Right cardiac atrium (tissue), 5 donors: ENCODE data around the gene GPR4. TPM values are rescaled to one million over a fixed set of nuclear protein-coding genes. Genes with fewer than 3 reads are reported as not detected.
"Not testable (repeated sequence)": the region's sequence is repeated elsewhere in the genome, so short reads cannot be mapped to it uniquely, and the experiment has no call there.

ENCODE experiments used
- ATAC-seq, 2 donors: fragments of 200-7000 bp; cut with Tn5 transposase; one replicate each; pipeline versions ENCODE4 v1.8.0 to v1.9.1; 2020; ENCODE audit warnings: moderate library complexity in 2 of 2, mild to moderate bottlenecking in 1 of 2
- DNase-seq, 3 donors: peaks; one replicate each; pipeline ENCODE4 v3.0.0-alpha.2; 2020
- H3K27ac ChIP-seq: one replicate; pipeline ENCODE4 v1.5.1; 2013; ENCODE audit warnings: mild to moderate bottlenecking, low read length, control low read depth, moderate library complexity
- H3K27me3 ChIP-seq: one replicate; pipeline ENCODE4 v1.6.1; 2013; ENCODE audit not compliant: control insufficient read depth, insufficient read depth
- H3K4me1 ChIP-seq: one replicate; pipeline ENCODE4 v1.6.1; 2013; ENCODE audit warnings: low read length; ENCODE audit not compliant: control insufficient read depth, insufficient read depth
- H3K4me3 ChIP-seq: one replicate; pipeline ENCODE4 v1.5.1; 2013; ENCODE audit warnings: low read length, control low read depth
- H3K9me3 ChIP-seq: one replicate; pipeline ENCODE4 v1.6.1; 2013; ENCODE audit warnings: low read length; ENCODE audit not compliant: control insufficient read depth
- WGBS: extraction: QIAGEN DNeasy Blood & Tissue Kit; methylation state at CpG from one replicate; pipeline ENCODE4 v1.1.7; 2013; 5-methylcytosine and 5-hydroxymethylcytosine counted together
- intact Hi-C, 4 donors: fragments of 100-400 bp; cut with DNase I; formaldehyde crosslinking; loops; one replicate each; pipeline versions ENCODE4 v1.11.0 to v1.14.0; 2022 to 2023
- polyA plus RNA-seq: library from polyadenylated mRNA; stranded (reverse); fragments of 200-250 nt; gene quantifications from one replicate; pipeline ENCODE4 v1.2.3, GENCODE V29; 2013
- total RNA-seq, 4 donors: library from RNA; stranded (reverse); fragmentation: NEBNext Ultra II Directional; extraction: Animal tissue kit (Norgen Biotek cat#: 25700); gene quantifications; one replicate each; pipeline ENCODE4 v1.2.1, GENCODE V29; 2021
- donor health status: healthy with polysubstance abuse.
- donor health status: DM: no; HTN: yes; CAD: no.
- donor health status: DM: no; HTN: no; CAD: no.
- donor health status: DM: no; HTN: yes; CAD: no; lungs with severe emphysema.
- donor health status: DM: yes; HTN: yes; CAD: no.

The GPR4 gene
- total and polyA plus RNA-seq, 5 donors: 3.7 to 11.3 (median 5.6) TPM

DNA sequence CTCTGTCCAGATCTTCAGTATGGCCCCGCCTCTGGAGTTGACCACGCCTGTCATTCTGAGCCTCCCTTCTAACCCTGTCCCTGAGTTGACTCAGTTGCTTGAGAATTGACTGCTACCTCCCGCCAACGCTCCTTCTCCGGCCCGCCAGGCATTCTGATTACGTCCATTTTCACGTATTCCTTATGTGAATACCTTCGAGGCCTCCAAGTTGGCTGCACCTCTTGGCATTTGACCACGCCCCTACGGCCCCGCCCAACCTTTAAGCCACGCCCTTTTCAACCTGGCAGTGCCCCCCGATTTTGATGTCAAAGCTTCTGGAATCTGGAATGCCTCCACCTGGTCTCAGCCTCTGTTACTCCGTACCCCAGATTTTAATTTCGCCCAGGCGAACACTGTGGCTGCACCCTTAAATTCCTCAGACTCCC lies 38.8 kb upstream of the GPR4 start:
- peaks cover 2% of the 10 kb centered on the region for H3K4me1 ChIP-seq
- DNase-seq (peak; percentile 20 to 67 (median 66)), ATAC-seq (no peak)
- no peak overlapping the region for H3K27ac ChIP-seq
- no peaks in the 10 kb centered on the region for H3K9me3 ChIP-seq
- no peaks in the 10 kb centered on the region for H3K27me3 ChIP-seq
- H3K4me3 ChIP-seq: no peak overlapping the region
- 56% methylated on average over 17 of the region's 17 CpGs for WGBS
- intact Hi-C loops: loop anchor here (5.0 to 10.0 kb wide), 3 partner anchors 34 to 116 kb away; partner anchors contain the start of gene OPA3 (in 1 of the 4)

DNA sequence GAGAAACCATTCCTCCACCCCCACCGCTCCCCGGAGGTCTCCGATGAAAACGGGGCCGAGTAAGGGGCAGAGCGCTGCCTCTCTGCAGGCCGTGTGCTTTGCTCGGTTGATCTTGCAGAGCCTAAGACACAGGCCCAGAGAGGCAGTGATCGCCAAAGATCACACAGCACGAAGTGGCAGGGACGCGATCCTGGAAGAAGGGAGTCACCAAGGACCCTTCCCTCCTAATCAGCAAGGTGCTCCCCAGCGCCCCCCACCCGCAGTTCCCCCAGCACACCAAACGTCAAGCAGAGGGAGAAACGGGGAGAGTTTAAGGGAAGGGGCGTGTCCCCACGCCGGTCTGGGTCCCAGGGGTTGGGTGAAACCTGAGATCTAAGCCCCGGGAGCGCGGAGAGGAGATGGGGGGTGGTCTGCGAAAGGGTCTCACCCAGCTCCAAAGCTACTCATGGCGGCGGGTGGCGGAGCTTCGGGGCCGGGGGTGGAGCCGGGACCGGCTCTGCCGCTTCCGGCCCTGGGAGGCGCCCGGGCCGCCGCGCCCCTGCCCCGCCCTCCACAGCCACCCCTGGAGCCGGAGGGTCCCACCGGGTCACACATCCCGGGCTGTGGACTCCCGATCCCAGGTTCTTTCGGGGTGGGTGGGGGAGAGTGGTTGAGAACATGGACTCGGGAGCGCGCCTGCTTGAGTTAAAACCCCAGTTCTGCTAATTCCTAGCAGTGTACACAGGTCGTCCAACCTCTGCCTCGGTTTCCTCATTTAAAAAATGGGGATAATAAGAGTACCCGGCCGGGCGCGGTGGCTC lies 37.1 kb upstream of the GPR4 start, which contains the start of gene EML2:
EML2 (minus strand) TSS at position 468 of the 800 bp plus-strand sequence; CDS start at position 447, 21 bp downstream.
- DNase-seq (peak; percentile 52 to 81 (median 80)), ATAC-seq (peak; percentile 42 to 48)
- WGBS: 5% methylated on average over 52 of the region's 52 CpGs
- H3K27ac ChIP-seq: no peak within 1 kb of the TSS
- H3K27me3 ChIP-seq: no peaks in the 10 kb centered on the region
- H3K4me1 ChIP-seq: peaks cover 2% of the 10 kb centered on the region
- H3K4me3 ChIP-seq: peak within 1 kb of the TSS; percentile 68
- intact Hi-C loops: no loop called here
- H3K9me3 ChIP-seq: no peaks in the 10 kb centered on the region

DNA sequence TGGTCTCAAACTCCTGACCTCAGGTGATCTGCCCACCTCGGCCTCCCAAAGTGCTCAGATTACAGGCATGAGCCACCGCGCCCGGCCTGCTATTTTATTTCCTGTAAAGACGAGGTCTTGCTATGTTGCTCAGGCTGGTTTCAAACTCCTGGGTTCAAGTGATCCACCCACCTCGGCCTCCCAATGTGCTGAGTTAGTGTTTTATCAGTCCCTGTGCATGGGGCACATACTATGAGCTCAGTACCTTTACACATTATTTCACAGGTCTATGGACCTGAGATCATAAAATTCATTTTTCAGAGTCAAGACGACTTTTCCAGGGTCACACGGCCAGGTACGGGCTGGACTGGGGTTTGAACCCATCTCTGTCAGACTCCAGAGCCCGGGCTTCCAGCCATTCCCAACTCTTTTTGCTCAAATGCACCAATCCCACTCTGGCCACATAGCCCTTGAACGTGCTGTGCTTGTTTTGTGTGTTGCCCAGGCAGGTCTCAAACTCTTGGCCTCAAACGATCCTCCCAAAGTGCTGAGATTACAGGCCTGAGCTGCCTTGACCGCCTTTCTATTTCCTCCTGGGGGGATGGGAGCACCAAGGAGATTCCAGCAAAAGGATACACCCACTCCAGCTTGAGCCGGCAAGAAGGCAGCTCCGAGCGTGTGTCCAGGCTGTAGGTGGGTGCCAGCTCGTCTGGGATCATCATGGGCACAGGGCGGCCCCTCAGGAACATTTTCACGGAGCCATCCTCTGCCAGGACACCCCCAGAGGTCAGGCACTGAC lies 36.1 kb upstream of the GPR4 start:
- Histone ChIP-seq H3K27ac (no peak overlapping the region), H3K27me3 (no peaks in the 10 kb centered on the region), H3K9me3 (no peaks in the 10 kb centered on the region), H3K4me3 (no peak overlapping the region), H3K4me1 (peaks cover 2% of the 10 kb centered on the region)
- ATAC-seq: no peak
- 74% methylated on average over 19 of the region's 19 CpGs for WGBS
- peak in 1 of 3 donors; percentile 47 for DNase-seq
- intact Hi-C loops: no loop called here

GRCh38 chr19:45636902-45637301 lies 34.9 kb upstream of the GPR4 start:
- WGBS: 57% methylated on average over 2 of the region's 2 CpGs
- peaks cover 2% of the 10 kb centered on the region for H3K4me1 ChIP-seq

DNA sequence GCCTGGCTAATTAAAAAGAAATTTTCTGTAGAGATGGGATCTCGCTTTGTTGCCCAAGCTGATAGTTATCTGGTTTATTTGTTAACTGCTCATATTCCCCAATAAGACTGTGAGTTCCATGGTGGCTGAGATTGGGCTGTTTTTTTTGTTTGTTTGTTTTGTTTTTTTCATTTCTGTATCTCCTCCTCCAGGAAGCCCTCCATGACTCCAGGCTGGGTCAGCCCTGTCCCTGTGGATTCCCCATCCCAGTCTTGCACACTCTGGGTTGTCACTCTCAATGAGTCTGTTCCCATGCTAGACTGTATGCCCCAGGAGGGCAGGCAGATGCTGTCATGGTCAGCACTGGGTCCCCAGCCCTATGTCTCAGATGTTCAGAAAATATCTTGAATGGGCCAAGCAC lies 34.3 kb upstream of the GPR4 start:
- Histone ChIP-seq H3K4me1 (no peaks in the 10 kb centered on the region), H3K9me3 (no peaks in the 10 kb centered on the region), H3K27me3 (no peaks in the 10 kb centered on the region), H3K27ac (no peak overlapping the region), H3K4me3 (no peak overlapping the region)
- DNase-seq (peak in 1 of 3 donors; percentile 9), ATAC-seq (no peak)
- intact Hi-C loops: no loop called here
- WGBS: 98% methylated on average over 1 of the region's 1 CpG

More at GRCh38 chr19:45636902-45637301, 34.9 kb upstream of the GPR4 start:
- Histone ChIP-seq H3K27me3 (no peaks in the 10 kb centered on the region), H3K27ac (no peak overlapping the region), H3K9me3 (no peaks in the 10 kb centered on the region), H3K4me3 (no peak overlapping the region)
- ATAC-seq (no peak), DNase-seq (no peak)
- intact Hi-C loops: no loop called here

- 46% methylated on average over 27 of the region's 27 CpGs for WGBS
- ATAC-seq (peak; percentile 90 to 95), DNase-seq (peak; percentile 81 to 90 (median 84))
- Histone ChIP-seq H3K4me1 (no peaks in the 10 kb centered on the region), H3K4me3 (no peak overlapping the region), H3K27me3 (no peaks in the 10 kb centered on the region), H3K9me3 (no peaks in the 10 kb centered on the region), H3K27ac (no peak overlapping the region)
- intact Hi-C loops: no loop called here
Observed at GRCh38 chr19:45632468-45633196, 30.6 kb upstream of the GPR4 start.

- Histone ChIP-seq H3K27ac (no peak overlapping the region), H3K4me1 (no peaks in the 10 kb centered on the region), H3K4me3 (no peak overlapping the region), H3K9me3 (no peaks in the 10 kb centered on the region), H3K27me3 (no peaks in the 10 kb centered on the region)
- DNase-seq: no peak
- ATAC-seq: no peak
- 95% methylated on average over 2 of the region's 2 CpGs for WGBS
- intact Hi-C loops: no loop called here
Observed at GRCh38 chr19:45630463-45630862, 28.5 kb upstream of the GPR4 start.

GRCh38 chr19:45629704-45630103 lies 27.7 kb upstream of the GPR4 start:
- no peak for DNase-seq
- H3K27me3 ChIP-seq: no peaks in the 10 kb centered on the region
- H3K4me3 ChIP-seq: no peak overlapping the region
- intact Hi-C loops: no loop called here
- WGBS: 89% methylated on average over 4 of the region's 4 CpGs
- no peaks in the 10 kb centered on the region for H3K9me3 ChIP-seq
- H3K4me1 ChIP-seq: no peaks in the 10 kb centered on the region
- ATAC-seq: no peak
- H3K27ac ChIP-seq: no peak overlapping the region

GRCh38 chr19:45628219-45628618 lies 26.2 kb upstream of the GPR4 start:
- ATAC-seq, H3K27me3 ChIP-seq, intact Hi-C loops, DNase-seq, H3K4me3 ChIP-seq, H3K9me3 ChIP-seq, H3K4me1 ChIP-seq, H3K27ac ChIP-seq: not testable (repeated sequence)
- 98% methylated on average over 7 of the region's 7 CpGs for WGBS

DNA sequence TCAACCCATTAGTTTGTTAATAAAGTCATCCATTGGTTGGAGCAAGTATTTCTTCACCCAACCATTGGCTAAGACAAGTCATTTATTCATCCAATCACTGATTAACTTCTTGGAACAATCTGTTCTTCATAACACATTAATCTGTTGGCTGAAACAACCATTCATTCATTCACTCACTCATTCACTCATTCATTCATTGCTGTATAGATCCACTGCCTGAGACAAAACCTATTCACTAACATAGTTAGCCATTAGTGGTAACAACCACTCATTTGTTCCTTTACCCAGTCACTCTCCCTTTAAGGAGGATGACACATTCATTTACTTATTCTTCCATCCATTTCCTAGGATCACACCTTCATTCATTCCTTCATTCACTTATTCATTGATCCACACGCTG lies 22.0 kb upstream of the GPR4 start:
- intact Hi-C loops: no loop called here

More for the DNA sequence above, 22.0 kb upstream of the GPR4 start:
- H3K4me3 ChIP-seq: no peak overlapping the region
- no peaks in the 10 kb centered on the region for H3K27me3 ChIP-seq
- no peak for ATAC-seq
- DNase-seq: no peak
- no peaks in the 10 kb centered on the region for H3K9me3 ChIP-seq
- H3K4me1 ChIP-seq: no peaks in the 10 kb centered on the region
- 94% methylated on average over 1 of the region's 1 CpG for WGBS
- H3K27ac ChIP-seq: no peak overlapping the region
